ENCODE results near the gene PCDH17. TPM values are rescaled to one million over a fixed set of nuclear protein-coding genes. Genes with fewer than 3 reads are reported as not detected.

PCDH17 gene
- total and polyA plus RNA-seq, 7 donors: 0.18 to 1.4 (median 0.53) TPM

- Histone ChIP-seq H3K27me3 (ENCODE audit: insufficient read depth in 3 of 3, low read length in 2 of 3) (peaks cover 0 to 74% (median 30%) of the 10 kb centered on the region in 3 donors), H3K27ac (peak overlapping the region; percentile 34), H3K9me3 (no peaks in the 10 kb centered on the region), H3K4me1 (peaks cover 10% of the 10 kb centered on the region), H3K4me3 (peak overlapping the region; percentile 67), H3K36me3 (ENCODE audit: insufficient read depth in 1 of 2, low read depth in 1 of 2) (no peaks in the 10 kb centered on the region)
- intact Hi-C loops (cut with DNase I): no loop called here
- peak in 1 of 4 donors; percentile 23 for ATAC-seq
- 0 to 1% (median 1%) methylated on average over 32 of the region's 32 CpGs for WGBS, 3 donors
- DNase-seq: no peak
- TF ChIP-seq CTCF (IDR thresholded peaks at IDR 0.05): no peak
Observed at GRCh38 chr13:57630661-57631595, 616 bp upstream of the PCDH17 start.

- peak in 1 of 4 donors; percentile 24 for ATAC-seq
- peaks cover 0 to 62% (median 30%) of the 10 kb centered on the region in 3 donors for H3K27me3 ChIP-seq (ENCODE audit: insufficient read depth in 3 of 3, low read length in 2 of 3)
- peak; percentile 12 to 46 for DNase-seq
- H3K27ac ChIP-seq: peak overlapping the region; percentile 34
- 2 to 4% (median 2%) methylated on average over 61 to 70 of the region's 70 CpGs for WGBS, 3 donors
- TF ChIP-seq CTCF (IDR thresholded peaks at IDR 0.05): no peak
- H3K9me3 ChIP-seq: no peaks in the 10 kb centered on the region
- H3K4me1 ChIP-seq: peaks cover 10% of the 10 kb centered on the region
- intact Hi-C loops (cut with DNase I): no loop called here
- no peaks in the 10 kb centered on the region for H3K36me3 ChIP-seq (ENCODE audit: insufficient read depth in 1 of 2, low read depth in 1 of 2)
- H3K4me3 ChIP-seq: peak overlapping the region; percentile 67
Observed at GRCh38 chr13:57632276-57633140, 964 bp downstream of the PCDH17 start.

GRCh38 chr13:57633141-57633949, 1.8 kb downstream of the PCDH17 start:
- peak; percentile 44 for TF ChIP-seq CTCF (IDR thresholded peaks at IDR 0.05)
- intact Hi-C loops (cut with DNase I): no loop called here

More at GRCh38 chr13:57633141-57633949, 1.8 kb downstream of the PCDH17 start:
- no peaks in the 10 kb centered on the region for H3K36me3 ChIP-seq (ENCODE audit: insufficient read depth in 1 of 2, low read depth in 1 of 2)
- H3K27ac ChIP-seq: no peak overlapping the region
- peak overlapping the region; percentile 67 for H3K4me3 ChIP-seq
- peak in 3 of 4 donors; percentile 46 to 67 (median 59) for ATAC-seq
- 5 to 8% (median 7%) methylated on average over 75 to 77 of the region's 77 CpGs for WGBS, 3 donors
- H3K9me3 ChIP-seq: no peaks in the 10 kb centered on the region
- DNase-seq: peak; percentile 48 to 74
- H3K27me3 ChIP-seq (ENCODE audit: insufficient read depth in 3 of 3, low read length in 2 of 3): peaks cover 0 to 56% (median 30%) of the 10 kb centered on the region in 3 donors
- peaks cover 10% of the 10 kb centered on the region for H3K4me1 ChIP-seq

Data from psoas muscle (tissue), 8 donors.